ENCODE results near the gene GHRHR.

Gene GHRHR

GRCh38 chr7:30927559-30927958 is 36.2 kb upstream of the GHRHR start:
- in situ Hi-C loops (cut with MboI; ENCODE audit: low sequenced_read_pairs) = no loop called here

- in situ Hi-C loops (cut with MboI; ENCODE audit: low sequenced_read_pairs) = no loop called here
These were observed 35.4 kb upstream of the GHRHR start for GRCh38 chr7:30928254-30928872.

GRCh38 chr7:30929686-30930085 is 34.1 kb upstream of the GHRHR start:
- in situ Hi-C loops (cut with MboI; ENCODE audit: low sequenced_read_pairs) = no loop called here

GRCh38 chr7:30930621-30931020 is 33.1 kb upstream of the GHRHR start:
- in situ Hi-C loops (cut with MboI; ENCODE audit: low sequenced_read_pairs) = no loop called here

- in situ Hi-C loops (cut with MboI; ENCODE audit: low sequenced_read_pairs) = no loop called here
These were observed 32.4 kb upstream of the GHRHR start for GRCh38 chr7:30931161-30931928.

- in situ Hi-C loops (cut with MboI; ENCODE audit: low sequenced_read_pairs) = no loop called here
These were observed 31.7 kb upstream of the GHRHR start for GRCh38 chr7:30931929-30932540.

GRCh38 chr7:30932562-30932961 is 31.2 kb upstream of the GHRHR start:
- in situ Hi-C loops (cut with MboI; ENCODE audit: low sequenced_read_pairs) = no loop called here

- in situ Hi-C loops (cut with MboI; ENCODE audit: low sequenced_read_pairs) = no loop called here
These were observed 30.4 kb upstream of the GHRHR start for GRCh38 chr7:30933124-30933974.

GRCh38 chr7:30934225-30934624 is 29.5 kb upstream of the GHRHR start:
- in situ Hi-C loops (cut with MboI; ENCODE audit: low sequenced_read_pairs) = no loop called here

GRCh38 chr7:30934732-30935568 is 28.8 kb upstream of the GHRHR start:
- in situ Hi-C loops (cut with MboI; ENCODE audit: low sequenced_read_pairs) = no loop called here

- in situ Hi-C loops (cut with MboI; ENCODE audit: low sequenced_read_pairs) = no loop called here
These were observed 28.2 kb upstream of the GHRHR start for GRCh38 chr7:30935569-30935877.

- in situ Hi-C loops (cut with MboI; ENCODE audit: low sequenced_read_pairs) = no loop called here
These were observed 27.0 kb upstream of the GHRHR start for GRCh38 chr7:30936650-30937245.

GRCh38 chr7:30937416-30937815 is 26.3 kb upstream of the GHRHR start:
- in situ Hi-C loops (cut with MboI; ENCODE audit: low sequenced_read_pairs) = no loop called here

- in situ Hi-C loops (cut with MboI; ENCODE audit: low sequenced_read_pairs) = no loop called here
These were observed 25.1 kb upstream of the GHRHR start for GRCh38 chr7:30938435-30939316.

GRCh38 chr7:30941582-30942323 is 22.0 kb upstream of the GHRHR start:
- in situ Hi-C loops (cut with MboI; ENCODE audit: low sequenced_read_pairs) = no loop called here

- in situ Hi-C loops (cut with MboI; ENCODE audit: low sequenced_read_pairs) = no loop called here
These were observed 13.6 kb upstream of the GHRHR start for GRCh38 chr7:30950197-30950596.

- in situ Hi-C loops (cut with MboI; ENCODE audit: low sequenced_read_pairs) = no loop called here
These were observed 8.8 kb upstream of the GHRHR start for GRCh38 chr7:30954914-30955313.

- in situ Hi-C loops (cut with MboI; ENCODE audit: low sequenced_read_pairs) = no loop called here
These were observed 7.0 kb upstream of the GHRHR start for GRCh38 chr7:30956704-30957103.

- in situ Hi-C loops (cut with MboI; ENCODE audit: low sequenced_read_pairs) = no loop called here
These were observed 1.6 kb downstream of the GHRHR start for GRCh38 chr7:30965372-30965771.
